PC-9 (cell line): Measurements from ENCODE around the gene RAB10. TPM values are rescaled to one million over a fixed set of nuclear protein-coding genes. Genes with fewer than 3 reads are reported as not detected.

Experiments
- BruUV-seq: library from RNA; stranded (reverse); fragments of 400-500 nt; replicated peaks from 2 replicates; lab custom pipeline; 2021; lab: Mats Ljungman, UMichigan
- CTCF ChIA-PET: fragments of 300-600 bp; sonication (Branson Sonifier 250); formaldehyde crosslinking; loops from one replicate; lab custom pipeline; 2022; ENCODE audit warnings: antibody characterized with exemption; lab: Charles Lee
- POLR2A ChIA-PET: fragments of 300-600 bp; sonication (Branson Sonifier 250); formaldehyde crosslinking; loops from one replicate; lab custom pipeline; 2022; ENCODE audit warnings: antibody characterized with exemption; ENCODE audit not compliant: unreplicated experiment; lab: Charles Lee
- DNase-seq, 2 experiments: peaks; one replicate each; pipeline versions ENCODE4 v3.0.0 to v3.0.0-alpha.2; 2015 to 2022; ENCODE audit warnings: mixed read lengths in 1 of 2
- H2AFZ ChIP-seq: fragments of 200-600 bp; sonication (generic); 2 replicates; pipeline ENCODE4 v1.8.1; 2017; ENCODE audit warnings: antibody characterized with exemption
- H3F3A ChIP-seq: fragments of 200-600 bp; sonication (generic); 2 replicates; pipeline ENCODE4 v1.8.1; 2017; ENCODE audit warnings: antibody characterized with exemption, mild to moderate bottlenecking, low read depth; ENCODE audit not compliant: insufficient read depth
- H3K27ac ChIP-seq: fragments of 200-600 bp; sonication (generic); 2 replicates; pipeline ENCODE4 v1.6.1; 2016; ENCODE audit warnings: mixed run types
- H3K27me3 ChIP-seq: fragments of 200-600 bp; sonication (generic); 2 replicates; pipeline ENCODE4 v1.6.1; 2016; ENCODE audit warnings: low read depth, mixed run types; ENCODE audit not compliant: insufficient read depth
- H3K36me3 ChIP-seq: fragments of 200-600 bp; sonication (generic); 2 replicates; pipeline ENCODE4 v1.6.1; 2016; ENCODE audit warnings: low read depth, mixed run types
- H3K4me1 ChIP-seq: fragments of 200-600 bp; sonication (generic); replicated peaks from 2 replicates; pipeline ENCODE4 v1.6.1; 2016; ENCODE audit warnings: mixed run types; ENCODE audit not compliant: insufficient read depth
- H3K4me2 ChIP-seq: fragments of 200-600 bp; sonication (generic); 2 replicates; pipeline ENCODE4 v1.6.1; 2017; ENCODE audit warnings: mixed run types
- H3K4me3 ChIP-seq: fragments of 200-600 bp; sonication (generic); 2 replicates; pipeline ENCODE4 v1.6.1; 2016; ENCODE audit warnings: mixed run types
- H3K79me2 ChIP-seq: fragments of 200-600 bp; sonication (generic); 2 replicates; pipeline ENCODE4 v1.6.1; 2017; ENCODE audit warnings: low read depth, mixed run types
- H3K9me2 ChIP-seq: fragments of 200-600 bp; sonication (generic); 2 replicates; pipeline ENCODE4 v1.8.1; 2017; ENCODE audit warnings: mild to moderate bottlenecking; ENCODE audit not compliant: insufficient read depth
- H3K9me3 ChIP-seq: fragments of 200-600 bp; sonication (generic); 2 replicates; pipeline ENCODE4 v1.8.1; 2016; ENCODE audit warnings: low read depth; ENCODE audit not compliant: insufficient read depth
- H4K20me1 ChIP-seq: fragments of 200-600 bp; sonication (generic); 2 replicates; pipeline ENCODE4 v1.8.1; 2017; ENCODE audit not compliant: insufficient read depth
- CTCF ChIP-seq: fragments of 200-600 bp; sonication (generic); conservative IDR thresholded peaks from 2 replicates; pipeline ENCODE4 v1.6.1; 2017; ENCODE audit warnings: mixed run types, antibody characterized with exemption, mild to moderate bottlenecking, moderate library complexity
- EZH2 ChIP-seq: fragments of 200-600 bp; sonication (generic); IDR thresholded peaks from 2 replicates; pipeline ENCODE4 v1.8.0; 2017; ENCODE audit warnings: antibody characterized with exemption, low read depth
- intact Hi-C: fragments of 100-400 bp; cut with micrococcal nuclease; formaldehyde crosslinking; loops from one replicate; pipeline ENCODE4 v1.10.0; 2022; ENCODE audit not compliant: unreplicated experiment
- total RNA-seq: library from RNA; stranded (reverse); gene quantifications from 2 replicates; pipeline ENCODE4 v1.2.3, GENCODE V29; 2021

The RAB10 gene
- total RNA-seq, 1 experiment from 2014 or later = 171 TPM

- BruUV-seq = no TSS peak
- no peaks in the 10 kb centered on the region for H3K4me1 ChIP-seq
- no peaks in the 10 kb centered on the region for H3K79me2 ChIP-seq
- ChIA-PET CTCF (no interaction called here), POLR2A (no interaction called here)
- no peak overlapping the region for H2AFZ ChIP-seq
- H3K27me3 ChIP-seq = no peaks in the 10 kb centered on the region
- TF ChIP-seq EZH2 (no peak), CTCF (no peak)
- no peak overlapping the region for H3K4me2 ChIP-seq
- H3F3A ChIP-seq = peaks cover 6% of the 10 kb centered on the region; the same call in 1 of the 2 replicates
- no peaks in the 10 kb centered on the region for H3K36me3 ChIP-seq
- H3K9me2 ChIP-seq = no peaks in the 10 kb centered on the region
- H3K27ac ChIP-seq = no peak overlapping the region
- no peaks in the 10 kb centered on the region for H4K20me1 ChIP-seq
- no peak for DNase-seq
- H3K4me3 ChIP-seq = no peak overlapping the region
- no peaks in the 10 kb centered on the region for H3K9me3 ChIP-seq
- intact Hi-C loops = no loop called here
Observed at GRCh38 chr2:26174691-26175465, 141.0 kb downstream of the RAB10 start.

GRCh38 chr2:26175466-26176278 lies 141.8 kb downstream of the RAB10 start:
- H3K9me3 ChIP-seq = no peaks in the 10 kb centered on the region
- H3K4me2 ChIP-seq = no peak overlapping the region
- peaks cover 6% of the 10 kb centered on the region; the same call in 1 of the 2 replicates for H3F3A ChIP-seq
- H3K36me3 ChIP-seq = no peaks in the 10 kb centered on the region
- no peaks in the 10 kb centered on the region for H3K79me2 ChIP-seq
- H3K27me3 ChIP-seq = no peaks in the 10 kb centered on the region
- H3K27ac ChIP-seq = no peak overlapping the region
- ChIA-PET POLR2A (no interaction called here), CTCF (no interaction called here)
- H3K4me3 ChIP-seq = no peak overlapping the region
- H3K4me1 ChIP-seq = no peaks in the 10 kb centered on the region
- no TSS peak for BruUV-seq
- DNase-seq = no peak
- no peaks in the 10 kb centered on the region for H3K9me2 ChIP-seq
- H4K20me1 ChIP-seq = no peaks in the 10 kb centered on the region
- intact Hi-C loops = no loop called here
- no peak for TF ChIP-seq EZH2
- no peak for TF ChIP-seq CTCF
- no peak overlapping the region for H2AFZ ChIP-seq

- no peak overlapping the region for H3K27ac ChIP-seq
- H3K4me1 ChIP-seq = no peaks in the 10 kb centered on the region
- H3K9me3 ChIP-seq = no peaks in the 10 kb centered on the region
- H3K4me3 ChIP-seq = no peak overlapping the region
- intact Hi-C loops = no loop called here
- ChIA-PET POLR2A (no interaction called here), CTCF (no interaction called here)
- no peak for DNase-seq
- H2AFZ ChIP-seq = no peak overlapping the region
- H3K36me3 ChIP-seq = no peaks in the 10 kb centered on the region
- TF ChIP-seq EZH2 (no peak), CTCF (no peak)
- H3F3A ChIP-seq = peaks cover 3% of the 10 kb centered on the region; the same call in 1 of the 2 replicates
- no TSS peak for BruUV-seq
- no peaks in the 10 kb centered on the region for H3K27me3 ChIP-seq
- H3K79me2 ChIP-seq = no peaks in the 10 kb centered on the region
- H4K20me1 ChIP-seq = no peaks in the 10 kb centered on the region
- no peak overlapping the region for H3K4me2 ChIP-seq
- no peaks in the 10 kb centered on the region for H3K9me2 ChIP-seq
Observed at GRCh38 chr2:26176279-26176615, 142.4 kb downstream of the RAB10 start.
